Measurements from ENCODE around the gene ARID1A. TPM values are rescaled to one million over a fixed set of nuclear protein-coding genes. Genes with fewer than 3 reads are reported as not detected.

ARID1A gene
- total and polyA plus RNA-seq, 2 experiments from 2014 or later, result 8.2 to 13.4 TPM

DNA sequence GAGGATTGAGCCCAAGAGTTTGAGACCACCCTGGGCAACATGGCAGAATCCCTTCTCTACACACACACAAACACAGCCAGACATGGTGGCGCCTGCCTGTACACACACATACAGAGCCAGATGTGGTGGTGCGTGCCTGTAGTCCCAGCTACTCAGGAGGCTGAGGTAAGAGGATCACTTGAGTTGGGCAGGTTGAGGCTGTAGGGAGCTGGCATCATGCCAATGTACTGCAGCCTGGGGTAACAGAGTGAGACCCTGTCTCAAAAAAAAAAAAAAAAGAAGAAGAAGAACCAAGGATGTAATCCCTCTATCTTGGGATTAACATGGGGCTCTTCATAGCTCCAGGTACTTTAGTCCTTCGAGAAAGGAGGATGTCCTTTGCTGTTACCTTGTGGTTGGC, 62.5 kb downstream of the ARID1A start:
- no peak overlapping the region for H3K27ac ChIP-seq
- H3K9me3 ChIP-seq (ENCODE audit: low read depth), result no peaks in the 10 kb centered on the region
- no peak overlapping the region for H2AFZ ChIP-seq
- H3K79me2 ChIP-seq (ENCODE audit: insufficient read depth), result peaks cover 97% of the 10 kb centered on the region
- H4K20me1 ChIP-seq (ENCODE audit: insufficient read depth), result no peaks in the 10 kb centered on the region
- peaks cover 34% of the 10 kb centered on the region for H3K36me3 ChIP-seq (ENCODE audit: low read depth)
- in situ Hi-C loops (cut with MboI), result no loop called here
- no peaks in the 10 kb centered on the region for H3K27me3 ChIP-seq (replicated peaks; ENCODE audit: insufficient read depth)
- no peak for TF ChIP-seq EZH2phosphoT487 (IDR thresholded peaks at IDR 0.05; ENCODE audit: insufficient read depth, low read depth)
- no peak overlapping the region for H3K4me2 ChIP-seq (ENCODE audit: unreplicated experiment)
- no peak overlapping the region for H3K4me3 ChIP-seq
- peaks cover 3% of the 10 kb centered on the region; the same call in 1 of the 2 replicates for H3F3A ChIP-seq (ENCODE audit: insufficient read depth)
- H3K4me1 ChIP-seq (ENCODE audit: insufficient read depth), result no peaks in the 10 kb centered on the region
- WGBS, 2 experiments (ENCODE audit: low coverage in 1 of 2, low lambda C conversion rate in 2 of 2, missing lambda C conversion rate in 2 of 2), result 94 to 96% methylated on average over 3 of the region's 3 CpGs
- H3K9ac ChIP-seq, result no peak overlapping the region
- no peak for DNase-seq
- no peaks in the 10 kb centered on the region for H3K9me2 ChIP-seq (ENCODE audit: insufficient read depth)

DNA sequence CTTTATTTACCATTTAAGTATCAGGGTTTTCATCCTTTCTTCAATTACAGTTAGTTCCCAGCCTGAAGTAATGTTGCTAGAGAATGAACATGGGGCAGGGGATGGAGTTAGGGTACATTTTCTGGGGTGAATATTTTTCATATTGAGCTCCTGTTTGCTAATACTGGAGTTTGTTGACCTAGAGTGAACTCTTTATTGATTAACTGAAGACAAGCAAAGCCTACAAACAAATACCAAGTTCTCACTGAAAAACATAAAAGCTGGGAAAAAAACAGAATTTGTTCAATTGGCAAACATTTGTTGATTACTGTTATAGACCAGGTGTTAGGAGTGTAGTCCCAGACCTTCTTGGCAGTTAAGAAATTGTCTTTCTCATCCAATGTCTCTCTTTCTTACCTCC, 63.7 kb downstream of the ARID1A start:
- peaks cover 39% of the 10 kb centered on the region for H3K36me3 ChIP-seq (ENCODE audit: low read depth)
- H3K79me2 ChIP-seq (ENCODE audit: insufficient read depth), result peaks cover 94% of the 10 kb centered on the region
- TF ChIP-seq EZH2phosphoT487 (IDR thresholded peaks at IDR 0.05; ENCODE audit: insufficient read depth, low read depth) (no peak), EZH2 (IDR thresholded peaks at IDR 0.05; ENCODE audit: insufficient read depth, poor library complexity, severe bottlenecking) (no peak)

GRCh38 chr1:26761217-26761616, 65.4 kb downstream of the ARID1A start:
- H4K20me1 ChIP-seq (ENCODE audit: insufficient read depth), result no peaks in the 10 kb centered on the region
- no peak overlapping the region for H2AFZ ChIP-seq
- 0 out of 2 replicates have a peak, but pooled peaks cover 2% of the 10 kb centered on the region for H3F3A ChIP-seq (ENCODE audit: insufficient read depth)
- no peaks in the 10 kb centered on the region for H3K9me2 ChIP-seq (ENCODE audit: insufficient read depth)
- no peaks in the 10 kb centered on the region for H3K27me3 ChIP-seq (replicated peaks; ENCODE audit: insufficient read depth)
- no peak overlapping the region for H3K4me3 ChIP-seq
- peaks cover 86% of the 10 kb centered on the region for H3K79me2 ChIP-seq (ENCODE audit: insufficient read depth)
- H3K4me1 ChIP-seq (ENCODE audit: insufficient read depth), result no peaks in the 10 kb centered on the region
- no peak overlapping the region for H3K27ac ChIP-seq
- no peaks in the 10 kb centered on the region for H3K9me3 ChIP-seq (ENCODE audit: low read depth)
- DNase-seq, result no peak
- H3K9ac ChIP-seq, result no peak overlapping the region
- 85 to 89% methylated on average over 3 of the region's 3 CpGs for WGBS, 2 experiments (ENCODE audit: low coverage in 1 of 2, low lambda C conversion rate in 2 of 2, missing lambda C conversion rate in 2 of 2)
- in situ Hi-C loops (cut with MboI), result no loop called here
- TF ChIP-seq EZH2phosphoT487 (IDR thresholded peaks at IDR 0.05; ENCODE audit: insufficient read depth, low read depth), result no peak
- no peak overlapping the region for H3K4me2 ChIP-seq (ENCODE audit: unreplicated experiment)
- peaks cover 46% of the 10 kb centered on the region for H3K36me3 ChIP-seq (ENCODE audit: low read depth)

More for the DNA sequence above, 63.7 kb downstream of the ARID1A start:
- H3K9me3 ChIP-seq (ENCODE audit: low read depth), result no peaks in the 10 kb centered on the region
- H3K4me2 ChIP-seq (ENCODE audit: unreplicated experiment), result no peak overlapping the region
- no peak overlapping the region for H3K9ac ChIP-seq
- in situ Hi-C loops (cut with MboI), result no loop called here
- H3K4me1 ChIP-seq (ENCODE audit: insufficient read depth), result no peaks in the 10 kb centered on the region
- H3K27ac ChIP-seq, result no peak overlapping the region
- no peak overlapping the region for H2AFZ ChIP-seq
- no peaks in the 10 kb centered on the region for H4K20me1 ChIP-seq (ENCODE audit: insufficient read depth)
- no peak overlapping the region for H3K4me3 ChIP-seq
- H3F3A ChIP-seq (ENCODE audit: insufficient read depth), result no peaks in the 10 kb centered on the region; the same call in 1 of the 2 replicates
- no peaks in the 10 kb centered on the region for H3K9me2 ChIP-seq (ENCODE audit: insufficient read depth)
- DNase-seq, result no peak
- no peaks in the 10 kb centered on the region for H3K27me3 ChIP-seq (replicated peaks; ENCODE audit: insufficient read depth)

GRCh38 chr1:26767714-26768113, 71.9 kb downstream of the ARID1A start:
- Histone ChIP-seq H3K79me2 (ENCODE audit: insufficient read depth) (peaks cover 39% of the 10 kb centered on the region), H3K9me2 (ENCODE audit: insufficient read depth) (no peaks in the 10 kb centered on the region), H3K36me3 (ENCODE audit: low read depth) (peaks cover 42% of the 10 kb centered on the region), H4K20me1 (ENCODE audit: insufficient read depth) (no peaks in the 10 kb centered on the region), H3K4me2 (ENCODE audit: unreplicated experiment) (no peak overlapping the region), H2AFZ (no peak overlapping the region), H3K4me1 (ENCODE audit: insufficient read depth) (peaks cover 42% of the 10 kb centered on the region), H3K4me3 (no peak overlapping the region), H3F3A (ENCODE audit: insufficient read depth) (peaks cover 62% of the 10 kb centered on the region), H3K9me3 (ENCODE audit: low read depth) (no peaks in the 10 kb centered on the region), H3K27me3 (replicated peaks; ENCODE audit: insufficient read depth) (no peaks in the 10 kb centered on the region), H3K27ac (no peak overlapping the region), H3K9ac (no peak overlapping the region)
- in situ Hi-C loops (cut with MboI), result no loop called here
- peak; percentile 33 for DNase-seq
- 83 to 85% methylated on average over 4 of the region's 4 CpGs for WGBS, 2 experiments (ENCODE audit: low coverage in 1 of 2, low lambda C conversion rate in 2 of 2, missing lambda C conversion rate in 2 of 2)
- TF ChIP-seq EZH2 (IDR thresholded peaks at IDR 0.05; ENCODE audit: insufficient read depth, poor library complexity, severe bottlenecking), result no peak
- TF ChIP-seq EZH2phosphoT487 (IDR thresholded peaks at IDR 0.05; ENCODE audit: insufficient read depth, low read depth), result no peak

DNA sequence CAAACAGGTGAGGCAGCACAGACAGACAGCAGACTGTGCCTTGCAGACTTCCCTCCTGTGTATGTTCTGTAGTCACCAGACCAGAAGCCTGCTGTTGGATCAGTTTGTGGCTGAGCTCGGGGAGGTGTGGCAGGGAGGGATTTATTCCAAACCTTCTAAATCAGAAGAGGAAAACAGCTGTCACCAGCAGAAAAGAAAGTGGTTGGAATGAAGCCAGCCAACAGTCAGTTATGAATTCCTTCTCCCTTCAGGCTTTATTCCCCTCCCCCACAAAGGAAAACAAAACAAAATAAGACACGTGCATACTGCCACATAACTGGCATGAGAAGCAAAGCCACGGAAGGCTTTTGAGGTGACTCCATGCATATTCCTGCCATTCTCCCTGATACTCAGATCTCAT, 72.9 kb downstream of the ARID1A start:
- Histone ChIP-seq H4K20me1 (ENCODE audit: insufficient read depth) (no peaks in the 10 kb centered on the region), H2AFZ (no peak overlapping the region), H3K36me3 (ENCODE audit: low read depth) (peaks cover 39% of the 10 kb centered on the region), H3K4me1 (ENCODE audit: insufficient read depth) (peaks cover 51% of the 10 kb centered on the region), H3K4me3 (no peak overlapping the region), H3K4me2 (ENCODE audit: unreplicated experiment) (no peak overlapping the region), H3K9me2 (ENCODE audit: insufficient read depth) (no peaks in the 10 kb centered on the region), H3K9me3 (ENCODE audit: low read depth) (no peaks in the 10 kb centered on the region), H3K27ac (no peak overlapping the region), H3F3A (ENCODE audit: insufficient read depth) (peaks cover 71% of the 10 kb centered on the region), H3K79me2 (ENCODE audit: insufficient read depth) (peaks cover 31% of the 10 kb centered on the region), H3K27me3 (replicated peaks; ENCODE audit: insufficient read depth) (no peaks in the 10 kb centered on the region), H3K9ac (no peak overlapping the region)
- 33 to 45% methylated on average over 3 of the region's 3 CpGs for WGBS, 2 experiments (ENCODE audit: low coverage in 1 of 2, low lambda C conversion rate in 2 of 2, missing lambda C conversion rate in 2 of 2)
- TF ChIP-seq EZH2phosphoT487 (IDR thresholded peaks at IDR 0.05; ENCODE audit: insufficient read depth, low read depth) (no peak), EZH2 (IDR thresholded peaks at IDR 0.05; ENCODE audit: insufficient read depth, poor library complexity, severe bottlenecking) (no peak)
- in situ Hi-C loops (cut with MboI), result no loop called here
- DNase-seq, result peak; percentile 59
